WERI-Rb-1 (cell line): ENCODE results near the gene METTL24.

Source experiments
- DNase-seq: peaks from one replicate; pipeline ENCODE4 v3.0.0-alpha.2; 2020
- H3K27ac ChIP-seq: fragments of 250-450 bp; sonication (Bioruptor Pico); 2 replicates; pipeline ENCODE4 v1.5.1; 2020; ENCODE audit warnings: mild to moderate bottlenecking, moderate library complexity
- H3K27me3 ChIP-seq: fragments of 250-450 bp; sonication (Bioruptor Pico); 2 replicates; pipeline ENCODE4 v1.5.1; 2021; ENCODE audit warnings: mild to moderate bottlenecking, low read depth, moderate library complexity; ENCODE audit not compliant: insufficient read depth, severe bottlenecking
- H3K36me3 ChIP-seq: fragments of 250-450 bp; sonication (Bioruptor Pico); 2 replicates; pipeline ENCODE4 v1.5.1; 2020; ENCODE audit warnings: mild to moderate bottlenecking, moderate library complexity
- H3K4me3 ChIP-seq: 2 replicates; pipeline ENCODE4 v1.5.1; 2011; ENCODE audit warnings: low read depth, mild to moderate bottlenecking, control low read depth, low read length
- H3K9me3 ChIP-seq: fragments of 250-450 bp; sonication (Bioruptor Pico); 2 replicates; pipeline ENCODE4 v1.5.1; 2021; ENCODE audit warnings: mild to moderate bottlenecking, moderate library complexity; ENCODE audit not compliant: severe bottlenecking
- TF ChIP-seq, protein P1 (sequence below): IDR thresholded peaks from 2 replicates; pipeline ENCODE4 v1.5.1; 2011; ENCODE audit warnings: low read depth, mild to moderate bottlenecking, control low read depth, inconsistent platforms, low read length

METTL24 gene, protein sequence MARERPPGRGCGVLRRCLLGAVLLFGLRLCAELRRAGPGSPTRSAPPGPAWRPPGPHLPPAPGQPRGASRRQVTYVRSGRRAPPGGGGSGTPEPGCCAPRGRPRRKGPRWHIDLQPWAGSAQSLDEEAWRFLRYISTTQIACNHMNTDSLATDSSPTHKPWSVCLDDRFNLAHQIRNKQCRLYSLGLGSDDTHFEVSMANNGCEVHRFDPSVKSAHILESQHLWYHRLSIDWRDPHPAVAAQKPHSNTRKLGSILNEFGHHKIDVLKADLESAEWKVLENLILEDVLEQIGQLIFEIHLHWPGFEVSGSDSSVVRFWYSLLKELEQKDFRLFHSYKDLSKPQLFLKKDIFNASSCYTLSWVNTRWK

DNA sequence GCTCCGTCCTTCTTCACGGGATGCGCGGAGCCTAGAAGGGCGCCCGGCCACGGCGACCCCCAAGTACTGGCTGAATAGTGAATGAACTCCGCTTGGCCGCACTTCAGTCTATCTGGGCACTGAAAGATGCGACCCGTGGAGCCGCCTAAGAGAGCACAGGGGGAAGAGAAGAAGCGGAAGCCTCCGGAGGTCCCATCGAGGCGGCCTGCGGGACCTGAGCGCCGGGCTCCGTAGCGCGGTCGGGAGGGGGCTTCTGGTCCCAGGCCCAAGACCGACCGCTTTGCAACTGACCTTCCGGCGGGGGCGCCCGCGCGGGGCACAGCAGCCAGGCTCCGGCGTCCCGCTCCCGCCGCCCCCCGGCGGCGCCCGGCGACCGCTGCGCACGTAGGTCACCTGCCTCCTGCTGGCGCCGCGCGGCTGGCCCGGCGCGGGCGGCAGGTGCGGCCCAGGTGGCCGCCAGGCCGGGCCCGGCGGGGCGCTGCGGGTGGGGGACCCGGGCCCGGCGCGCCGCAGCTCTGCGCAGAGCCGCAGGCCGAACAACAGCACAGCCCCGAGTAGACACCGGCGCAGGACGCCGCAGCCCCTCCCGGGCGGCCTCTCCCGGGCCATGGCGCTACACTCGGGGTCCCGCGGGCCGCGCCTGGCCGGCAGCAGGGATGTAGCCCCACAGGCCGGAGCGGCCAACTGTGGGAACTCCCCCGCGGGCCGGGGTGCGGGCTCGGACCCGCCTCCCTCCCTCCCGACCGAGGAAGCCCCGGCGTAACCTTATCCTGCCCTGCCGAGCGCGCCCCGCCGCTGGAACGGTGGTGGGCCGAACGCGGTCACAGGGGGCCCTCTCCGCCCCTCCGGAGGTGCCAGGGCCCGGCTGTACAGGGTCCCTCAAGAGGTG lies at the start of gene METTL24:
TSS of gene METTL24 (minus strand) at position 686 of the 889 bp plus-strand sequence. CDS start at position 609, 77 bp downstream.
- no peaks in the 10 kb centered on the region for H3K27me3 ChIP-seq
- peak within 1 kb of the TSS; percentile 71 for H3K4me3 ChIP-seq
- TF ChIP-seq, protein P1, sequence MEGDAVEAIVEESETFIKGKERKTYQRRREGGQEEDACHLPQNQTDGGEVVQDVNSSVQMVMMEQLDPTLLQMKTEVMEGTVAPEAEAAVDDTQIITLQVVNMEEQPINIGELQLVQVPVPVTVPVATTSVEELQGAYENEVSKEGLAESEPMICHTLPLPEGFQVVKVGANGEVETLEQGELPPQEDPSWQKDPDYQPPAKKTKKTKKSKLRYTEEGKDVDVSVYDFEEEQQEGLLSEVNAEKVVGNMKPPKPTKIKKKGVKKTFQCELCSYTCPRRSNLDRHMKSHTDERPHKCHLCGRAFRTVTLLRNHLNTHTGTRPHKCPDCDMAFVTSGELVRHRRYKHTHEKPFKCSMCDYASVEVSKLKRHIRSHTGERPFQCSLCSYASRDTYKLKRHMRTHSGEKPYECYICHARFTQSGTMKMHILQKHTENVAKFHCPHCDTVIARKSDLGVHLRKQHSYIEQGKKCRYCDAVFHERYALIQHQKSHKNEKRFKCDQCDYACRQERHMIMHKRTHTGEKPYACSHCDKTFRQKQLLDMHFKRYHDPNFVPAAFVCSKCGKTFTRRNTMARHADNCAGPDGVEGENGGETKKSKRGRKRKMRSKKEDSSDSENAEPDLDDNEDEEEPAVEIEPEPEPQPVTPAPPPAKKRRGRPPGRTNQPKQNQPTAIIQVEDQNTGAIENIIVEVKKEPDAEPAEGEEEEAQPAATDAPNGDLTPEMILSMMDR = peak; percentile 43
- H3K36me3 ChIP-seq = no peaks in the 10 kb centered on the region
- no peaks in the 10 kb centered on the region for H3K9me3 ChIP-seq
- peak within 1 kb of the TSS; percentile 71 for H3K27ac ChIP-seq
- peak; percentile 56 for DNase-seq

DNA sequence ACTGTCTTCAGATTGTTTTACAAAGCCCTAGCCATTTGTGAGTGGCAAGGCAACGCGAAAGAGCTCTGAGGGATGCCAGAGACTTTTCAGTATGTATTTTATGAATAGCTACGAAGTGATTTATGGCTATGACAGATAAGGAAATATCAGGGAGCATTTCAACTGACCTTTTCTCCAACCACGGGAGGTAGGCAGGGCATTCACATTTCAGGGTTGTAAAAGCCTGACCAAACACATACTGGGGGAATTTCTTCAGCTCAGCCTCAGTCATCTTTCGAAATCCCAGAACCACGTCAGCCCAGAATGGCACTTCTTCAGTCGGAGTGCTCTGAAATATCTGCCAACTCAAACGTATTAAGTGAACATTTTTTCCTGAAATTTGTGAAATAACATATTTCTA lies 46.5 kb upstream of the METTL24 start:
- Histone ChIP-seq H3K27me3 (no peaks in the 10 kb centered on the region), H3K4me3 (no peak overlapping the region), H3K36me3 (no peaks in the 10 kb centered on the region), H3K27ac (no peak overlapping the region), H3K9me3 (no peaks in the 10 kb centered on the region)
- no peak for DNase-seq
- TF ChIP-seq, protein P1 = no peak

DNA sequence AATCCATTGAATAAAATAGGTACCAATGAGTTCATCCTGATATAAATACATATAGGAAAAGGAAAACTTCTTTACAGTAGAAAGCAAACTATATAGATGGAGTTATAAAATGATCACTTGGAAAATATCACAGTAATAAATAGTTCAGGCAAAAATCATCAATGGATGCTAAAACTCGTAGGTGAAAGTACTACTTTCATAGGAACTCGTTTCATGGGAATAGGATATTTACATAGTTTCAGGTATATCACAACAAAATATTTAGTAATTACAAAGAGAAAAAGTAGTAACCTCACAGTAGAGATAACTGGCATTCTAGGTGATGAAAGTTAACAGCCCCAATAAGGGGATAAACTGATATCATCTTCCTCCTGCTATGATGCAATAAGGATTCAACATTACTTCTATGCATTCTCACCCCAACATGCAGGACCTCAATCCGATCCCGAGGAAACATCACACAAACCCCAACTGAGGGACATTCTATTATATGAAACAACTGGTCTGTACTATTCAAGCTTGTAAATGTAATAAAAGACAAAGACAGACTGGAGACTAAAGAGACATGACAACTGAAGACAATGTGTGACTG lies 43.5 kb upstream of the METTL24 start:
- no peak overlapping the region for H3K4me3 ChIP-seq
- no peaks in the 10 kb centered on the region for H3K9me3 ChIP-seq
- no peaks in the 10 kb centered on the region for H3K36me3 ChIP-seq
- H3K27me3 ChIP-seq = no peaks in the 10 kb centered on the region
- no peak overlapping the region for H3K27ac ChIP-seq
- TF ChIP-seq, protein P1 = no peak
- DNase-seq = no peak

DNA sequence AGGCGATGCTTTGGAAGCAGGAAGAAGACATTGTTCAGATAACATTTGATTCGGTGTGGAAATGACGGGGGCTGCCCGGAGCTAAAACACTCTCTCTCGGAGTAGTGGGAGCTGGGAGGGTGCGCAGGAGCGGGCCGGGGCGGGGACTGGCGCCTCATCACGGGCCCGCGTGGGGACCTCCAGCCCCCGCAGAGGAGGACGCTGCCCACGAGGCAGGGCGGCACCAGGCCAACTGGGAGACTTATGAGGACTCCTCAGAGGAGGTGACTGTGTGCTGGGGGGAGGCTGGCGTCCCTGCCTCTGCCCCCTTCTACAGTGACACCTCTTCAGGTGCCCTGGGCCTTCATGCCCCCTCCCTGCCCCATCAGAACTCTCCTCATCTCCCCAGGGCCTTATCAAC lies 42.1 kb upstream of the METTL24 start:
- Histone ChIP-seq H3K9me3 (no peaks in the 10 kb centered on the region), H3K4me3 (no peak overlapping the region), H3K36me3 (no peaks in the 10 kb centered on the region), H3K27ac (no peak overlapping the region), H3K27me3 (no peaks in the 10 kb centered on the region)
- TF ChIP-seq, protein P1 = no peak
- DNase-seq = no peak

DNA sequence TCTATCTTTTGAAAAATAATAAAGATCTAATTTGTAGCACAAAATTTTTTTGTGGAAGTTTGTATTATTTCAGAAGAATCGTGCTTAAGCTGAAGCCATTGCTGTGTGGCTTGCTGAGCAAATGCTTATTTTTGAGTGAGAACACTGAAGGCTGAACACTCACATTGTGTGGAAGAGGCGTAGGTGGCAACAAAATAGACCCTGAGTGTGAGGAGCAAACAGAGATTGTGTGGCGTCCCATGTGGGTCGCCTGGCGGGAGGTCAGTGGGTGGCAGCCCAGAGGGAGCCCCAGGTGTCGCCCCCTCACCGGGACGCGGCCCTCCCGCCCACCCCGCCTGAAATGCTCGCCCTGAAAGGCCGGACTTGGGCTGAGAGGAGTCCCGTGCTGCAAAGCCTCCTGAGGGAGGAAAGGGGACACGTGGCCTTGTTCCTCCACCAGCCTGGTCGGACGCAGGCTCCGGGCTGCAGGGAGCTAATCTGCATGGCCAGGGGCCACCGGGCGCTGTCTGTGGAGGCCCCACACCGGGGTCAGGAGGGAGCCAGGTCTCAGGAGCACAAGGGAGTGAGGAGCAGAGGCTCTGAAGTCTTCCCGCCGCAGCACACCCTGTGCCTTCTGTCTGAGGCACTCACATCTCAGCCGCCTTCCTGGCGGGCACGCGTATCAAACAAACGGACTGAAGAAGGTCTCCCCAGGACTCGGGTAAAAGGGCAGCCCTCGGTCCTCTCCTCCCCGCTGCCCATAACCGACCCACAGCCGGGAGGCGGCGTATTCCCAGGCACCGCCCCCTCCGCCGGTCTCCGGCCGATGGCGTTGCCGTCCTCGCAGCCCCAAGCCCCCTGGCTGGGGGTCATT lies 41.3 kb upstream of the METTL24 start:
- no peak overlapping the region for H3K4me3 ChIP-seq
- H3K36me3 ChIP-seq = no peaks in the 10 kb centered on the region
- TF ChIP-seq, protein P1 = no peak
- no peaks in the 10 kb centered on the region for H3K9me3 ChIP-seq
- H3K27ac ChIP-seq = no peak overlapping the region
- no peaks in the 10 kb centered on the region for H3K27me3 ChIP-seq
- DNase-seq = no peak
